H9 (cell line): ENCODE measurements around the gene TPT1. TPM values are rescaled to one million over a fixed set of nuclear protein-coding genes. Genes with fewer than 3 reads are reported as not detected.

ENCODE experiments used
- DNase-seq: peaks from one replicate; pipeline ENCODE4 v3.0.0-alpha.2; 2017
- H2AFZ ChIP-seq: one replicate; pipeline ENCODE4 v1.6.1; 2013; ENCODE audit warnings: mild to moderate bottlenecking, low read length, control low read depth, moderate library complexity
- H2AK5ac ChIP-seq: 2 replicates; pipeline ENCODE4 v1.6.1; 2013; ENCODE audit warnings: low read length, control low read depth, mixed read lengths; ENCODE audit not compliant: insufficient read length
- H2BK120ac ChIP-seq: one replicate; pipeline ENCODE4 v1.6.1; 2013; ENCODE audit warnings: low read depth, mild to moderate bottlenecking, low read length, control low read depth, inconsistent platforms; ENCODE audit not compliant: poor library complexity, severe bottlenecking
- H2BK12ac ChIP-seq: 2 replicates; pipeline ENCODE4 v1.6.1; 2013; ENCODE audit warnings: low read length, control low read depth, mixed read lengths, low read depth; ENCODE audit not compliant: insufficient read length
- H2BK15ac ChIP-seq: 2 replicates; pipeline ENCODE4 v1.6.1; 2013; ENCODE audit warnings: low read depth, low read length, control low read depth
- H2BK20ac ChIP-seq: one replicate; pipeline ENCODE4 v1.6.1; 2013; ENCODE audit warnings: low read depth, mild to moderate bottlenecking, low read length, control low read depth, inconsistent platforms; ENCODE audit not compliant: poor library complexity, severe bottlenecking
- H2BK5ac ChIP-seq: 2 replicates; pipeline ENCODE4 v1.6.1; 2013; ENCODE audit warnings: low read length, control low read depth, mixed read lengths; ENCODE audit not compliant: insufficient read length
- H3K14ac ChIP-seq: 2 replicates; pipeline ENCODE4 v1.6.1; 2013; ENCODE audit warnings: low read length, control low read depth; ENCODE audit not compliant: insufficient read depth
- H3K18ac ChIP-seq: 2 replicates; pipeline ENCODE4 v1.6.1; 2013; ENCODE audit warnings: low read depth, mild to moderate bottlenecking, mixed read lengths, low read length, control low read depth; ENCODE audit not compliant: insufficient read length
- H3K23ac ChIP-seq: 2 replicates; pipeline ENCODE4 v1.6.1; 2013; ENCODE audit warnings: low read length, control low read depth, mixed read lengths, low read depth; ENCODE audit not compliant: insufficient read length
- H3K23me2 ChIP-seq: 2 replicates; pipeline ENCODE4 v1.6.1; 2013; ENCODE audit warnings: low read depth, mild to moderate bottlenecking, mixed read lengths, low read length, control low read depth; ENCODE audit not compliant: insufficient read length, poor library complexity, severe bottlenecking
- H3K27ac ChIP-seq: 2 replicates; pipeline ENCODE4 v1.5.1; 2013; ENCODE audit warnings: low read length, control low read depth, mixed read lengths, low read depth; ENCODE audit not compliant: insufficient read length
- H3K27me3 ChIP-seq: 2 replicates; pipeline ENCODE4 v1.6.1; 2013; ENCODE audit warnings: low read length, control low read depth, inconsistent platforms; ENCODE audit not compliant: insufficient read depth
- H3K4ac ChIP-seq: 2 replicates; pipeline ENCODE4 v1.6.1; 2013; ENCODE audit warnings: low read depth, mild to moderate bottlenecking, control low read depth, inconsistent platforms, low read length, moderate library complexity
- H3K4me1 ChIP-seq: 2 replicates; pipeline ENCODE4 v1.6.1; 2013; ENCODE audit warnings: low read length, control low read depth, inconsistent platforms; ENCODE audit not compliant: insufficient read depth
- H3K4me2 ChIP-seq: 2 replicates; pipeline ENCODE4 v1.6.1; 2013; ENCODE audit warnings: low read length, control low read depth, mixed read lengths; ENCODE audit not compliant: insufficient read length, insufficient read depth
- H3K56ac ChIP-seq: 2 replicates; pipeline ENCODE4 v1.6.1; 2013; ENCODE audit warnings: low read depth, mild to moderate bottlenecking, mixed read lengths, low read length, control low read depth; ENCODE audit not compliant: insufficient read length
- H3K79me1 ChIP-seq: 2 replicates; pipeline ENCODE4 v1.6.1; 2013; ENCODE audit warnings: low read depth, mild to moderate bottlenecking, moderate library complexity, low read length, control low read depth, inconsistent platforms; ENCODE audit not compliant: insufficient read depth, poor library complexity, severe bottlenecking
- H3K79me2 ChIP-seq: 2 replicates; pipeline ENCODE4 v1.6.1; 2013; ENCODE audit warnings: low read length, control low read depth, inconsistent platforms; ENCODE audit not compliant: insufficient read depth
- H3K9ac ChIP-seq: 2 replicates; pipeline ENCODE4 v1.6.1; 2013; ENCODE audit warnings: low read length, control low read depth, mixed read lengths; ENCODE audit not compliant: insufficient read length; ENCODE audit errors: extremely low read depth
- H3K9me3 ChIP-seq: one replicate; pipeline ENCODE4 v1.6.1; 2013; ENCODE audit warnings: low read depth, low read length, inconsistent platforms; ENCODE audit not compliant: control insufficient read depth
- H3T11ph ChIP-seq: one replicate; pipeline ENCODE4 v1.6.1; 2013; ENCODE audit warnings: mild to moderate bottlenecking, low read length, control low read depth, inconsistent platforms
- H4K20me1 ChIP-seq: one replicate; pipeline ENCODE4 v1.6.1; 2013; ENCODE audit not compliant: control insufficient read depth, insufficient read length, insufficient read depth
- H4K5ac ChIP-seq: 2 replicates; pipeline ENCODE4 v1.6.1; 2013; ENCODE audit warnings: low read depth, mild to moderate bottlenecking, mixed read lengths, low read length, control low read depth; ENCODE audit not compliant: insufficient read length
- H4K8ac ChIP-seq: replicated peaks from 2 replicates; pipeline ENCODE4 v1.6.1; 2013; ENCODE audit warnings: low read length, control low read depth, mixed read lengths, low read depth; ENCODE audit not compliant: insufficient read length
- H4K91ac ChIP-seq: 2 replicates; pipeline ENCODE4 v1.6.1; 2013; ENCODE audit warnings: low read depth, mild to moderate bottlenecking, moderate library complexity, mixed read lengths, low read length, control low read depth; ENCODE audit not compliant: insufficient read length
- H3K27ac Mint-ChIP-seq, 3 experiments: 2 replicates in 2 of 3; 3 replicates in 1 of 3; pipeline ENCODE4 v1.8.0; 2020 to 2021; ENCODE audit warnings: mixed read lengths in 3 of 3, mild to moderate bottlenecking in 1 of 3, moderate library complexity in 1 of 3
- H3K27me3 Mint-ChIP-seq: 2 replicates; pipeline ENCODE4 v1.8.0; 2021; ENCODE audit warnings: low read depth, mild to moderate bottlenecking, moderate library complexity, mixed read lengths
- H3K36me3 Mint-ChIP-seq, 3 experiments: 2 replicates in 2 of 3; 3 replicates in 1 of 3; pipeline ENCODE4 v1.8.0; 2020 to 2021; ENCODE audit warnings: low read depth in 3 of 3, mixed read lengths in 3 of 3; ENCODE audit not compliant: insufficient read depth in 1 of 3
- H3K4me1 Mint-ChIP-seq, 2 experiments: 2 replicates each; pipeline ENCODE4 v1.8.0; 2020; ENCODE audit warnings: mixed read lengths in 2 of 2
- H3K4me3 Mint-ChIP-seq, 2 experiments: 2 replicates in 1 of 2; 3 replicates in 1 of 2; pipeline ENCODE4 v1.8.0; 2020 to 2021; ENCODE audit warnings: mild to moderate bottlenecking in 2 of 2, mixed read lengths in 2 of 2, moderate library complexity in 1 of 2
- H3K9me3 Mint-ChIP-seq, 2 experiments: 2 replicates in 1 of 2; 3 replicates in 1 of 2; pipeline ENCODE4 v1.8.0; 2020; ENCODE audit warnings: mild to moderate bottlenecking in 2 of 2, mixed read lengths in 2 of 2, moderate library complexity in 1 of 2
- CTCF ChIP-seq: fragments of 200-600 bp; sonication (generic); conservative IDR thresholded peaks from 3 replicates; pipeline ENCODE4 v1.8.0; 2021; ENCODE audit warnings: antibody characterized with exemption, mild to moderate bottlenecking
- WGBS: extraction: QIAGEN DNeasy Blood & Tissue Kit; methylation state at CpG from one replicate; pipeline ENCODE4 v1.1.7; 2013; ENCODE audit warnings: missing lambda C conversion rate, low lambda C conversion rate, mixed read lengths; ENCODE audit not compliant: insufficient read length; ENCODE audit errors: extremely low coverage; 5-methylcytosine and 5-hydroxymethylcytosine counted together
- total RNA-seq: library from RNA; stranded (reverse); gene quantifications from 2 replicates; pipeline ENCODE4 v1.2.1, GENCODE V29; 2021

TPT1 gene
- total RNA-seq, 1 experiment from 2014 or later, result 2,205 TPM

GRCh38 chr13:45373162-45373547, 32.2 kb upstream of the TPT1 start:
- no peak overlapping the region for H3K4ac ChIP-seq
- no peaks in the 10 kb centered on the region for H3K23me2 ChIP-seq
- no peak overlapping the region for H3K18ac ChIP-seq
- no peak overlapping the region for H4K8ac ChIP-seq
- no peak overlapping the region for H3K27ac ChIP-seq
- no peak for TF ChIP-seq CTCF
- no CpG with 5 or more reads among the region's 5 CpGs for WGBS
- H3K9me3 ChIP-seq, result no peaks in the 10 kb centered on the region
- H3T11ph ChIP-seq, result no peak overlapping the region
- Mint-ChIP-seq H3K4me1 (peaks cover 14 to 17% of the 10 kb centered on the region in 2 experiments), H3K27ac (no peak overlapping the region), H3K9me3 (no peaks in the 10 kb centered on the region), H3K36me3 (peaks cover 3 to 5% (median 3%) of the 10 kb centered on the region in 3 experiments; a peak in 4 of 7 replicates), H3K27me3 (no peaks in the 10 kb centered on the region), H3K4me3 (no peak overlapping the region)
- no peak overlapping the region for H2BK20ac ChIP-seq
- H3K14ac ChIP-seq, result no peak overlapping the region
- H2BK12ac ChIP-seq, result no peak overlapping the region
- H4K91ac ChIP-seq, result no peak overlapping the region
- H3K56ac ChIP-seq, result no peak overlapping the region
- H3K23ac ChIP-seq, result no peak overlapping the region
- no peaks in the 10 kb centered on the region for H3K4me1 ChIP-seq
- no peak overlapping the region for H3K4me2 ChIP-seq
- H2AFZ ChIP-seq, result no peak overlapping the region
- DNase-seq, result no peak
- no peaks in the 10 kb centered on the region for H3K79me2 ChIP-seq
- H2BK5ac ChIP-seq, result no peak overlapping the region
- no peak overlapping the region for H3K9ac ChIP-seq
- H2BK15ac ChIP-seq, result no peak overlapping the region
- H2BK120ac ChIP-seq, result no peak overlapping the region
- H4K20me1 ChIP-seq, result no peaks in the 10 kb centered on the region
- H3K27me3 ChIP-seq, result no peaks in the 10 kb centered on the region
- H4K5ac ChIP-seq, result no peak overlapping the region
- no peaks in the 10 kb centered on the region for H3K79me1 ChIP-seq
- no peak overlapping the region for H2AK5ac ChIP-seq
